ENCODE results near the gene CSTA. TPM values are rescaled to one million over a fixed set of nuclear protein-coding genes. Genes with fewer than 3 reads are reported as not detected.

Gene CSTA
- total and polyA plus RNA-seq, 8 donors: 4.6 to 1,479 (median 47.4) TPM; not detected in 4

DNA sequence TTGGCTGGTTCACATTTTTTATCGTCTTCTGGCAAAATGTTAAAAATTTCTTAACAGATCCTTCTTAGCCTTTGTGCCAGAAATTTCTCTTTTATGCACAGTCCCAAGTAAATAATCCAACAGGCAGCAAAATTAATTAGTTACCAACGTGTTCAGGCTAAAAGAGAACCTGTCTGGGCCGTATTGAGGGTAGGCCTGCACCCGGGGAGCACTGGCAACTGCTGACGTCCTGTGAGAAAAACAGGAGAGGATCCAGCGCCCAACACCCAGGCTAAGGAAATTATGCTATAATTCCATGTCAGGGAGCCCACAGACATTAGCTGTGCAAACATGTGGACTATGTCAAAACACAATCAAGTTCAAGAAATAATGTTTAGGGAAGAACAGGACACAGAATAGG, 30.7 kb upstream of the CSTA start:
- TF ChIP-seq POLR2A (IDR thresholded peaks at IDR 0.05) (no peak), EP300 (IDR thresholded peaks at IDR 0.05) (no peak), POLR2AphosphoS5 (IDR thresholded peaks at IDR 0.05) (no peak), CTCF (IDR thresholded peaks at IDR 0.05) (no peak)
- peak overlapping the region in 2 of 5 donors; percentile 9 to 33 for H3K27ac ChIP-seq
- DNase-seq: peak in 1 of 2 donors; percentile 24
- no peak overlapping the region for H3K4me3 ChIP-seq
- intact Hi-C loops (cut with DNase I; ENCODE audit: low total_unique reads): no loop called here
- H3K4me1 ChIP-seq: peaks cover 8 to 14% (median 12%) of the 10 kb centered on the region in 4 donors
- no peaks in the 10 kb centered on the region for H3K27me3 ChIP-seq
- no peaks in the 10 kb centered on the region for H3K9me3 ChIP-seq
- H3K36me3 ChIP-seq: no peaks in the 10 kb centered on the region
- 21 to 32% (median 25%) methylated on average over 6 of the region's 6 CpGs for WGBS, 5 donors

DNA sequence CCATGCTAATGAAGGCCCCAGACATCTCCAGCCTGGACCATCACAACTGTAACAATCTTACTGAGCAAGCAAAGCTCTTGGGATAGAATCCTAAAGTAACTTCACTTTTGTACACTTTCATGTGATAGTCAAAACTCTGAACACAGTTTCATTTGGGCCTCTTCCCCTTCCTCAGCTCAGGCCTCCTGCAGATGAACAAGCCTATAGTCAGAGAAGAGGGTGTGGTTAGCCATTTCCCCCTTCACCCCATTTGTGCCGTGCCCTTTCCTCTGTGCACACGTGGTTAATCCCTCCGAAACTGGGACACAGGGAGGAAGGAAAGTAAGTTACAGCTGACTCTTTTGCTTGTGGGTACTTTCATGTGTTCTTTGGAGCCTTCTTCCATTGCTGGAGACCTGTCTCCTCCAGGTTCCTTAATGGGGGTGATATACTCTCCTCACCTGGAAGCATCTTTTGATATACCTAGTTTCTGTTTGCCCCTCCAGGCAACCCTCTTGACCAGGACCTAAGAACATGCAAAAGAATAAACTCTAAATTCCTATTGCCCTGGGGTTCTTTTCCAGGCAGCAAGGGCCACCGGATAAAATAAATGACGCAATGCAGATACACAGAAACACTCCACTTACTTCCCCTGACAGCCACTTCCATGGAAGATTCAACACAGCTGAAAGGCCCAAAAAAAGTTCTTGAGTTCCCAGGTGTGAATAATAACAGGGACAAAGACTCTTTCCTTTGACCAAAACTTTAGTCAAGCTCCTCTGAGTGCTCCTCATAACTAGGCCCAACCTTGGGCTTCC, 29.6 kb upstream of the CSTA start:
- intact Hi-C loops (cut with DNase I; ENCODE audit: low total_unique reads): no loop called here
- Histone ChIP-seq H3K27ac (peak overlapping the region in 1 of 5 donors; percentile 33), H3K36me3 (no peaks in the 10 kb centered on the region), H3K4me3 (no peak overlapping the region), H3K9me3 (no peaks in the 10 kb centered on the region), H3K4me1 (peaks cover 8 to 14% (median 12%) of the 10 kb centered on the region in 4 donors), H3K27me3 (no peaks in the 10 kb centered on the region)
- TF ChIP-seq POLR2A (IDR thresholded peaks at IDR 0.05) (no peak), CTCF (IDR thresholded peaks at IDR 0.05) (no peak), EP300 (IDR thresholded peaks at IDR 0.05) (no peak), POLR2AphosphoS5 (IDR thresholded peaks at IDR 0.05) (no peak)
- WGBS, 5 donors: 52 to 69% (median 56%) methylated on average over 5 of the region's 5 CpGs
- peak in 1 of 2 donors; percentile 52 for DNase-seq

GRCh38 chr3:122298239-122298638, 26.8 kb upstream of the CSTA start:
- no peak overlapping the region for H3K27ac ChIP-seq
- no peak for DNase-seq
- H3K4me3 ChIP-seq: no peak overlapping the region
- 50 to 83% (median 81%) methylated on average over 2 of the region's 2 CpGs for WGBS, 5 donors
- no peaks in the 10 kb centered on the region for H3K27me3 ChIP-seq
- H3K36me3 ChIP-seq: no peaks in the 10 kb centered on the region
- H3K4me1 ChIP-seq: peaks cover 8 to 14% (median 12%) of the 10 kb centered on the region in 4 donors
- TF ChIP-seq POLR2AphosphoS5 (IDR thresholded peaks at IDR 0.05): no peak
- H3K9me3 ChIP-seq: no peaks in the 10 kb centered on the region
- intact Hi-C loops (cut with DNase I; ENCODE audit: low total_unique reads): no loop called here

GRCh38 chr3:122299215-122299614, 25.8 kb upstream of the CSTA start:
- Histone ChIP-seq H3K27me3 (no peaks in the 10 kb centered on the region), H3K36me3 (no peaks in the 10 kb centered on the region), H3K27ac (no peak overlapping the region), H3K4me3 (no peak overlapping the region), H3K9me3 (no peaks in the 10 kb centered on the region), H3K4me1 (peaks cover 8 to 13% (median 11%) of the 10 kb centered on the region in 4 donors)
- intact Hi-C loops (cut with DNase I; ENCODE audit: low total_unique reads): no loop called here
- no peak for DNase-seq
- TF ChIP-seq CTCF (IDR thresholded peaks at IDR 0.05): no peak
- TF ChIP-seq POLR2AphosphoS5 (IDR thresholded peaks at IDR 0.05): no peak
- TF ChIP-seq POLR2A (IDR thresholded peaks at IDR 0.05): no peak
- no peak for TF ChIP-seq EP300 (IDR thresholded peaks at IDR 0.05)

Data from stomach (tissue), 9 donors.